Naive thymus-derived CD4-positive, alpha-beta T cell (primary cell): ENCODE results near the gene CNTN4. TPM values are rescaled to one million over a fixed set of nuclear protein-coding genes. Genes with fewer than 3 reads are reported as not detected.

ENCODE experiments used
- ATAC-seq: fragments of 150-1000 bp; cut with Tn5 transposase; 2 replicates; pipeline ENCODE4 v1.10.0; 2021; ENCODE audit warnings: mild to moderate bottlenecking, moderate library complexity
- CTCF ChIA-PET: fragments of 350-600 bp; sonication (Branson Sonifier 250); formaldehyde crosslinking; loops from one replicate; lab custom pipeline; 2021; ENCODE audit warnings: antibody characterized with exemption; lab: Charles Lee
- POLR2A ChIA-PET: fragments of 350-600 bp; sonication (Branson Sonifier 250); formaldehyde crosslinking; loops from one replicate; lab custom pipeline; 2021; ENCODE audit warnings: antibody characterized with exemption, inconsistent platforms; lab: Charles Lee
- DNase-seq, 9 donors: peaks; one replicate each; pipeline versions ENCODE4 v3.0.0 to v3.0.0-alpha.2; 2020 to 2022; ENCODE audit warnings: mixed read lengths in 1 of 9
- H3K27ac ChIP-seq: one replicate; pipeline ENCODE4 v1.7.0; 2013; ENCODE audit warnings: mild to moderate bottlenecking, low read depth, low read length, moderate library complexity
- H3K27me3 ChIP-seq, 2 donors: one replicate each; pipeline ENCODE4 v1.7.0; 2013; ENCODE audit warnings: low read length in 2 of 2, mild to moderate bottlenecking in 2 of 2, moderate library complexity in 2 of 2; ENCODE audit not compliant: control insufficient read depth in 2 of 2, insufficient read depth in 2 of 2
- H3K36me3 ChIP-seq, 3 experiments: 1 replicate in 2 of 3; 2 replicates in 1 of 3; pipeline ENCODE4 v1.7.0; 2013; ENCODE audit warnings: low read length in 3 of 3, mild to moderate bottlenecking in 3 of 3, moderate library complexity in 1 of 3; ENCODE audit not compliant: insufficient read depth in 3 of 3, control insufficient read depth in 2 of 3
- H3K4me1 ChIP-seq, 2 donors: one replicate each; pipeline ENCODE4 v1.7.0; 2013; ENCODE audit warnings: low read length in 2 of 2, mild to moderate bottlenecking in 2 of 2, moderate library complexity in 1 of 2; ENCODE audit not compliant: control insufficient read depth in 2 of 2, insufficient read depth in 2 of 2
- H3K4me3 ChIP-seq: 2 replicates; pipeline ENCODE4 v1.7.0; 2013; ENCODE audit warnings: mild to moderate bottlenecking, low read length
- H3K9me3 ChIP-seq, 3 experiments: 1 replicate in 2 of 3; 2 replicates in 1 of 3; pipeline ENCODE4 v1.7.0; 2013; ENCODE audit warnings: low read length in 3 of 3; ENCODE audit not compliant: control insufficient read depth in 2 of 3
- H3K27ac Mint-ChIP-seq, 9 donors: one replicate each; pipeline ENCODE4 v1.8.0; 2020 to 2022; ENCODE audit warnings: mixed read lengths in 9 of 9, mild to moderate bottlenecking in 8 of 9, moderate library complexity in 5 of 9, inconsistent platforms in 2 of 9
- H3K27me3 Mint-ChIP-seq, 5 donors: one replicate each; pipeline ENCODE4 v1.8.0; 2021 to 2022; ENCODE audit warnings: mixed read lengths in 5 of 5, mild to moderate bottlenecking in 1 of 5
- H3K36me3 Mint-ChIP-seq, 5 donors: one replicate each; pipeline ENCODE4 v1.8.0; 2020 to 2022; ENCODE audit warnings: mixed read lengths in 5 of 5, mild to moderate bottlenecking in 3 of 5, inconsistent platforms in 1 of 5
- H3K4me1 Mint-ChIP-seq, 7 donors: one replicate each; pipeline ENCODE4 v1.8.0; 2020 to 2022; ENCODE audit warnings: mixed read lengths in 7 of 7, mild to moderate bottlenecking in 3 of 7, inconsistent platforms in 1 of 7
- H3K4me3 Mint-ChIP-seq, 10 donors: one replicate each; pipeline ENCODE4 v1.8.0; 2020 to 2022; ENCODE audit warnings: mild to moderate bottlenecking in 10 of 10, mixed read lengths in 10 of 10, moderate library complexity in 6 of 10, inconsistent platforms in 2 of 10
- H3K9me3 Mint-ChIP-seq, 11 donors: one replicate each; pipeline ENCODE4 v1.8.0; 2020 to 2022; ENCODE audit warnings: mixed read lengths in 11 of 11, mild to moderate bottlenecking in 4 of 11, inconsistent platforms in 1 of 11, moderate library complexity in 1 of 11
- intact Hi-C, 2 donors: fragments of 100-400 bp; cut with micrococcal nuclease; formaldehyde crosslinking; loops; one replicate each; pipeline ENCODE4 v1.15.1; 2023
- polyA plus RNA-seq, 2 donors: library from polyadenylated mRNA; unstranded; fragments of 300-500 nt; fragmentation: Illumina TruSeq; gene quantifications; one replicate each; pipeline ENCODE4 v1.2.3, GENCODE V29; 2021
- total RNA-seq, 6 experiments: library from RNA in 5 of 6; stranded (reverse) in 5 of 6; gene quantifications; 1 replicate in 5 of 6; 2 replicates in 1 of 6; pipeline ENCODE4 v1.2.3 and lab custom pipeline; 2021 to 2026

The CNTN4 gene
- total and polyA plus RNA-seq, 7 experiments from 2014 or later = not detected

- peaks cover 0 to 14% (median 6%) of the 10 kb centered on the region in 5 donors for H3K27me3 Mint-ChIP-seq
- no peak overlapping the region for H3K27ac ChIP-seq
- H3K9me3 Mint-ChIP-seq = no peaks in the 10 kb centered on the region
- peaks cover 0 to 2% (median 0%) of the 10 kb centered on the region in 7 donors for H3K4me1 Mint-ChIP-seq
- no peaks in the 10 kb centered on the region for H3K36me3 Mint-ChIP-seq
- intact Hi-C loops = no loop called here
- no peak overlapping the region for H3K4me3 Mint-ChIP-seq
- ATAC-seq (no peak), DNase-seq (no peak)
- no peak overlapping the region for H3K27ac Mint-ChIP-seq
- H3K27me3 ChIP-seq = no peaks in the 10 kb centered on the region
- CTCF ChIA-PET = no interaction called here
- no peaks in the 10 kb centered on the region for H3K9me3 ChIP-seq
- no peaks in the 10 kb centered on the region for H3K4me1 ChIP-seq
- no peaks in the 10 kb centered on the region for H3K36me3 ChIP-seq
- POLR2A ChIA-PET = interaction anchor here (0.7 kb wide), 1 partner anchor 55 kb away, joined by 4 read pairs; no protein-coding TSS in a partner anchor
- no peak overlapping the region for H3K4me3 ChIP-seq
Observed at GRCh38 chr3:2727610-2728318, 629.1 kb downstream of the CNTN4 start.

- no peaks in the 10 kb centered on the region for H3K36me3 Mint-ChIP-seq
- H3K9me3 Mint-ChIP-seq = no peaks in the 10 kb centered on the region
- ATAC-seq (no peak), DNase-seq (no peak)
- no peaks in the 10 kb centered on the region for H3K9me3 ChIP-seq
- CTCF ChIA-PET = no interaction called here
- no peaks in the 10 kb centered on the region for H3K27me3 ChIP-seq
- intact Hi-C loops = no loop called here
- no peaks in the 10 kb centered on the region for H3K36me3 ChIP-seq
- H3K27ac Mint-ChIP-seq = no peak overlapping the region
- no peak overlapping the region for H3K4me3 ChIP-seq
- H3K4me1 ChIP-seq = no peaks in the 10 kb centered on the region
- peaks cover 0 to 8% (median 4%) of the 10 kb centered on the region in 5 donors for H3K27me3 Mint-ChIP-seq
- H3K27ac ChIP-seq = no peak overlapping the region
- POLR2A ChIA-PET = no interaction called here
- no peak overlapping the region for H3K4me3 Mint-ChIP-seq
- H3K4me1 Mint-ChIP-seq = peaks cover 0 to 2% (median 0%) of the 10 kb centered on the region in 7 donors
Observed at GRCh38 chr3:2731843-2732242, 633.2 kb downstream of the CNTN4 start.

- Mint-ChIP-seq H3K27me3 (peaks cover 0 to 23% (median 12%) of the 10 kb centered on the region in 5 donors), H3K4me1 (peaks cover 0 to 2% (median 0%) of the 10 kb centered on the region in 7 donors), H3K4me3 (no peak overlapping the region), H3K27ac (no peak overlapping the region), H3K9me3 (no peaks in the 10 kb centered on the region), H3K36me3 (no peaks in the 10 kb centered on the region)
- Histone ChIP-seq H3K36me3 (no peaks in the 10 kb centered on the region), H3K4me1 (no peaks in the 10 kb centered on the region), H3K4me3 (no peak overlapping the region), H3K9me3 (no peaks in the 10 kb centered on the region), H3K27ac (no peak overlapping the region), H3K27me3 (no peaks in the 10 kb centered on the region)
- intact Hi-C loops = no loop called here
- POLR2A ChIA-PET = no interaction called here
- CTCF ChIA-PET = no interaction called here
- DNase-seq = no peak
- ATAC-seq = no peak
Observed at GRCh38 chr3:2735392-2735894, 636.8 kb downstream of the CNTN4 start.

GRCh38 chr3:2741516-2741915, 642.9 kb downstream of the CNTN4 start:
- intact Hi-C loops = no loop called here
- H3K4me1 ChIP-seq = no peaks in the 10 kb centered on the region
- H3K36me3 ChIP-seq = no peaks in the 10 kb centered on the region
- Mint-ChIP-seq H3K4me1 (no peaks in the 10 kb centered on the region), H3K27ac (no peak overlapping the region), H3K4me3 (no peak overlapping the region), H3K27me3 (peaks cover 0 to 34% (median 16%) of the 10 kb centered on the region in 5 donors), H3K36me3 (no peaks in the 10 kb centered on the region), H3K9me3 (no peaks in the 10 kb centered on the region)
- POLR2A ChIA-PET = no interaction called here
- ATAC-seq = no peak
- no peaks in the 10 kb centered on the region for H3K9me3 ChIP-seq
- no peak overlapping the region for H3K4me3 ChIP-seq
- CTCF ChIA-PET = no interaction called here
- no peaks in the 10 kb centered on the region for H3K27me3 ChIP-seq
- no peak for DNase-seq
- no peak overlapping the region for H3K27ac ChIP-seq

- ATAC-seq = peak; percentile 73
- H3K36me3 Mint-ChIP-seq = no peaks in the 10 kb centered on the region
Observed at GRCh38 chr3:2765002-2765579, 666.4 kb downstream of the CNTN4 start.

GRCh38 chr3:2770451-2770850, 671.8 kb downstream of the CNTN4 start:
- no peak overlapping the region for H3K27ac ChIP-seq
- H3K4me1 ChIP-seq = no peaks in the 10 kb centered on the region
- H3K27me3 Mint-ChIP-seq = peaks cover 0 to 16% (median 3%) of the 10 kb centered on the region in 5 donors
- H3K36me3 ChIP-seq = no peaks in the 10 kb centered on the region
- DNase-seq (no peak), ATAC-seq (no peak)
- no peaks in the 10 kb centered on the region for H3K9me3 ChIP-seq
- H3K36me3 Mint-ChIP-seq = no peaks in the 10 kb centered on the region
- POLR2A ChIA-PET = no interaction called here
- H3K9me3 Mint-ChIP-seq = no peaks in the 10 kb centered on the region
- peaks cover 0 to 2% (median 0%) of the 10 kb centered on the region in 7 donors for H3K4me1 Mint-ChIP-seq
- no peak overlapping the region for H3K27ac Mint-ChIP-seq
- no peak overlapping the region for H3K4me3 ChIP-seq
- H3K4me3 Mint-ChIP-seq = no peak overlapping the region
- intact Hi-C loops = no loop called here
- no peaks in the 10 kb centered on the region for H3K27me3 ChIP-seq
- CTCF ChIA-PET = no interaction called here

More at GRCh38 chr3:2765002-2765579, 666.4 kb downstream of the CNTN4 start:
- H3K27me3 Mint-ChIP-seq = peaks cover 0 to 12% (median 7%) of the 10 kb centered on the region in 5 donors
- intact Hi-C loops = loop anchor here (1.0 to 5.0 kb wide), 4 partner anchors 406 to 1527 kb away; partner anchors contain the start of gene CRBN (in 2 of the 2)
- Histone ChIP-seq H3K27ac (no peak overlapping the region), H3K9me3 (no peaks in the 10 kb centered on the region), H3K36me3 (no peaks in the 10 kb centered on the region), H3K4me1 (no peaks in the 10 kb centered on the region), H3K27me3 (peaks cover 0 to 3% of the 10 kb centered on the region in 2 donors), H3K4me3 (no peak overlapping the region)
- CTCF ChIA-PET = interaction anchor here (1.0 to 1.6 kb wide), 2 partner anchors 408 to 1527 kb away, joined by 3 to 4 read pairs; no protein-coding TSS in a partner anchor
- peak overlapping the region in 4 of 10 donors; percentile 47 to 63 (median 51) for H3K4me3 Mint-ChIP-seq
- DNase-seq = peak in 5 of 9 donors; percentile 2 to 32 (median 17)
- H3K27ac Mint-ChIP-seq = no peak overlapping the region
- H3K4me1 Mint-ChIP-seq = peaks cover 0 to 4% (median 0%) of the 10 kb centered on the region in 7 donors
- POLR2A ChIA-PET = interaction anchor here (0.5 kb wide), 1 partner anchor 214 kb away, joined by 5 read pairs; no protein-coding TSS in a partner anchor
- no peaks in the 10 kb centered on the region for H3K9me3 Mint-ChIP-seq
